K562 treated with DMSO at 1 percent for 4 hours (cell line): ENCODE measurements around the gene CFAP251. TPM values are rescaled to one million over a fixed set of nuclear protein-coding genes. Genes with fewer than 3 reads are reported as not detected.

Source experiments
- total RNA-seq: library from RNA; unstranded; fragments of 300-600 nt; gene quantifications from 2 replicates; pipeline ENCODE4 v1.2.3, GENCODE V29; 2022; ENCODE audit not compliant: insufficient read depth

The CFAP251 gene
- total RNA-seq, result 6.0 and 12.3 TPM in 2 replicates

GRCh38 chr12:121917950-121918678, at the start of gene CFAP251:
Gene CFAP251 (plus strand): TSS chr12:121918592. CDS start chr12:121921306, 2,714 bp downstream.

GRCh38 chr12:121888478-121889273, 29.7 kb upstream of the CFAP251 start, which contains the start of gene PSMD9:
Gene PSMD9 (plus strand): TSS chr12:121888790. CDS start chr12:121888857, 67 bp downstream.

GRCh38 chr12:122021822-122022392, 103.5 kb downstream of the CFAP251 start, which contains the start of gene BCL7A:
Gene BCL7A (plus strand): TSS chr12:122021884. CDS start chr12:122022092, 208 bp downstream.

Other genes with a start within 250 kb of the CFAP251 start
- not detected in 2 replicates for gene MORN3, start 248.9 kb upstream of the CFAP251 start, total RNA-seq
- gene TMEM120B, start 205.8 kb upstream of the CFAP251 start, total RNA-seq, result 8.4 and 13.2 TPM in 2 replicates
- gene RHOF, start 124.9 kb upstream of the CFAP251 start, total RNA-seq, result 3.2 and 3.4 TPM in 2 replicates
- gene SETD1B, start 114.6 kb upstream of the CFAP251 start, total RNA-seq, result 4.9 and 6.9 TPM in 2 replicates
- not detected in 2 replicates for gene HPD, start 59.7 kb upstream of the CFAP251 start, total RNA-seq
- gene PSMD9, start 29.8 kb upstream of the CFAP251 start, total RNA-seq, result 76.9 and 138 TPM in 2 replicates
- 18.8 and 20.2 TPM in 2 replicates for gene BCL7A, start 103.3 kb downstream of the CFAP251 start, total RNA-seq
- 29.6 and 43.2 TPM in 2 replicates for gene MLXIP, start 160.2 kb downstream of the CFAP251 start, total RNA-seq